ENCODE results near the gene ADAMTSL2.

The ADAMTSL2 gene

DNA sequence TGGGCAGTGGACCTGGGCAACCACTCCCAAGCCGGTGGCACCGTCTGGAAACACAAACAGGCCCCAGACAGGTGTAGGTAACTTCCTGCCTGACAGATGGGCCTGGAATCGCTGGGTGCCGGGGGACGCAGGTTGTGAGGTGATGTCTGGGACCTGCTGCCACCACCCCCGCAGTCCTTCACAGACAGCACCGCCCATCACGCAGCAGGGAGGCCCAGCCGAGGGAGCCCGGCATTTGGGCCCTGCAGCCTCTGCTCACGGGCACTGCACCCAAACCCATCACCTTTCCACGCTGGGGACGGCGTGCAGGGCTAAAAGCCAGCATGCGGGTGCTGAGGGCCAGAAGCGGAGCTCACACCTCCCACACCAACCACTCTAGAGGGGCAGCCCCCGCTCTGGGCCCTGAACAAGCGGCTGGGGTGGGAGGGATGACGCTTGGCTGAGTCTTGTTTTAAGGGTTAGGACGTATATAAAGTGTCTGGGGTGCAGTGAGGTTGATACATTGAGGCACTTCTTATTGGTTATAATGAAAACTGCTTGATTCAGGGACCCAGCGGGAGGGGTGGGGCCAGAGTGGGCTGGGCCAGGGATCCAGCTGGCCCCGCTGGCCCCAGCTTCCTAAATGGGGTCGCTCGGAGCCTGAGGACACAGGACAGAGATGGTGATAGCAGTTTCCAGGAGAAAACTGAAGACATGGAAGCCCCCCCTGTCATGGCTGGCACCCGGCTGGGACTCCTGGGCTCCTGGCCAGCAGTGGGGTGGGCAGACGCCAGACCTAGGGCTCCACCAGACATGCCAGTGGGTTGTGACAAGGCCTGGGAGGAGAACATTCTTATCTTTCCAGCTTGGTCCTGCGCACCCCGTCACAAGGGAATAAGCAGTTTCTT is 21.0 kb upstream of the ADAMTSL2 start:
- TF ChIP-seq, protein P1, sequence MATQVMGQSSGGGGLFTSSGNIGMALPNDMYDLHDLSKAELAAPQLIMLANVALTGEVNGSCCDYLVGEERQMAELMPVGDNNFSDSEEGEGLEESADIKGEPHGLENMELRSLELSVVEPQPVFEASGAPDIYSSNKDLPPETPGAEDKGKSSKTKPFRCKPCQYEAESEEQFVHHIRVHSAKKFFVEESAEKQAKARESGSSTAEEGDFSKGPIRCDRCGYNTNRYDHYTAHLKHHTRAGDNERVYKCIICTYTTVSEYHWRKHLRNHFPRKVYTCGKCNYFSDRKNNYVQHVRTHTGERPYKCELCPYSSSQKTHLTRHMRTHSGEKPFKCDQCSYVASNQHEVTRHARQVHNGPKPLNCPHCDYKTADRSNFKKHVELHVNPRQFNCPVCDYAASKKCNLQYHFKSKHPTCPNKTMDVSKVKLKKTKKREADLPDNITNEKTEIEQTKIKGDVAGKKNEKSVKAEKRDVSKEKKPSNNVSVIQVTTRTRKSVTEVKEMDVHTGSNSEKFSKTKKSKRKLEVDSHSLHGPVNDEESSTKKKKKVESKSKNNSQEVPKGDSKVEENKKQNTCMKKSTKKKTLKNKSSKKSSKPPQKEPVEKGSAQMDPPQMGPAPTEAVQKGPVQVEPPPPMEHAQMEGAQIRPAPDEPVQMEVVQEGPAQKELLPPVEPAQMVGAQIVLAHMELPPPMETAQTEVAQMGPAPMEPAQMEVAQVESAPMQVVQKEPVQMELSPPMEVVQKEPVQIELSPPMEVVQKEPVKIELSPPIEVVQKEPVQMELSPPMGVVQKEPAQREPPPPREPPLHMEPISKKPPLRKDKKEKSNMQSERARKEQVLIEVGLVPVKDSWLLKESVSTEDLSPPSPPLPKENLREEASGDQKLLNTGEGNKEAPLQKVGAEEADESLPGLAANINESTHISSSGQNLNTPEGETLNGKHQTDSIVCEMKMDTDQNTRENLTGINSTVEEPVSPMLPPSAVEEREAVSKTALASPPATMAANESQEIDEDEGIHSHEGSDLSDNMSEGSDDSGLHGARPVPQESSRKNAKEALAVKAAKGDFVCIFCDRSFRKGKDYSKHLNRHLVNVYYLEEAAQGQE (IDR thresholded peaks at IDR 0.05; ENCODE audit: insufficient read depth in 1 of 2, low read depth in 2 of 2, low read length in 2 of 2) = no peak
- TF ChIP-seq TAF1 (IDR thresholded peaks at IDR 0.05; ENCODE audit: borderline replicate concordance, insufficient read depth, low read length) (no peak), FOXP2 (optimal IDR thresholded peaks at IDR 0.05; ENCODE audit: borderline replicate concordance, extremely low read depth, extremely low read length, insufficient read depth) (no peak), SIN3A (IDR thresholded peaks at IDR 0.05; ENCODE audit: borderline replicate concordance, insufficient read depth, low read length) (no peak), POLR2AphosphoS5 (IDR thresholded peaks at IDR 0.05; ENCODE audit: low read depth, low read length) (no peak)

DNA sequence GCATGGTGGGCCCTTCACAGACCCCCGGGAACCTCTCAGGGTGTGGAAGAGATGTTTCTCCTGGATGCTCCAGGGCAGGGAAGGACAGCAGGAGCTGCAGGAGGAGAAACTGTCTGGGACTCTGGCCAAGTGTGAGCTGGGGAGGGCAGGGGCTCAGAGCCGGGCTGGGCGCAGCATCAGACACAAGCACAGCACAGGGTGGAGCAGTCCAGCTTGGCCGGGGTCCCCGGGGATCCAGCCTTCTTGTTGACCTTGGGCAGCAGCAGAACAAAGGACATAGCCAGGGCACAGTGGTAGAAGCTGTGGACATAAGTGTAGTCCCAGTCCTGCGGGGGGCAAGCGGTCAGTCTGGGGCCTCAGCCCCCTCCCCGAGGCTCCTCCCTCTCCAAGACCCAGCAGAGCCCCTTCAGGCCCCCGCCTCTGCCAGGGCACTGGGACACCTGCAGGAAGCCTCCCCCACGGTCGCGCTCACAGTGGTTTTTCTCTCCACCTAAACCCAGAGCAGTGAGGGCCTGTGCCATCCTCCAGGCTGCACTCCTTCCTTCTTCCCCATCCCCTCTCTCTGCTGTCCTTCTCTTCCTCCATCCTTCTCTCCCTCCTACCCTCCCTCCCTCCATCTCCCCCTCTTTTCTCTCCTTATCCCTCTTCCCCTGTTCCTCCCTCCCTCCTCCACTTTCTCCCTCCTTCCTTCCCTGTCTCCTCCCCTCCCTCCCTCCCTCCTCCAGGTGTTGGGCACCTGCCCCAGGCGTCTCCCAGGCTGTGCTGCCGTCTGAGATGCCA is 19.9 kb upstream of the ADAMTSL2 start:
- TF ChIP-seq TAF1 (IDR thresholded peaks at IDR 0.05; ENCODE audit: borderline replicate concordance, insufficient read depth, low read length) (no peak), FOXP2 (optimal IDR thresholded peaks at IDR 0.05; ENCODE audit: borderline replicate concordance, extremely low read depth, extremely low read length, insufficient read depth) (no peak), SIN3A (IDR thresholded peaks at IDR 0.05; ENCODE audit: borderline replicate concordance, insufficient read depth, low read length) (no peak), POLR2AphosphoS5 (IDR thresholded peaks at IDR 0.05; ENCODE audit: low read depth, low read length) (no peak)
- TF ChIP-seq, protein P1 (IDR thresholded peaks at IDR 0.05; ENCODE audit: insufficient read depth in 1 of 2, low read depth in 2 of 2, low read length in 2 of 2) = no peak

DNA sequence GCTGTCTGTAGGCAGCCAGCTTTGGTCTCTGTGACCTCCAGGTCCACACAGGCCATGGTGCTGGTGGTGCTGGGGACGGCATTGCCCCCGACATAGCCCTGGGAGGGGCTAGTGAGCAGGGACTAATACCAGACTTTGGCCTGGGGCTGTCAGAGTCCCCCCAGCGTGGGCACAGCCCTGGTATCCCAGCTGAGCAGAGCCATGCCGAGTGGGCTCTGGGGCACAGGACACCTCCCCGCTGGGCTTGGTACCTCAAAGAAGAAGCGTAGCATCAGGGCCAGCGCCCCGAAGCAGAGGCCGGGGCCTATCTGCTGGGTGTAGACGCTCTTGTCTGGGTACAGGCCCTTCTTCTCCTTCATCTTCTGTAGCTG is 19.3 kb upstream of the ADAMTSL2 start:
- TF ChIP-seq, protein P1 (IDR thresholded peaks at IDR 0.05; ENCODE audit: insufficient read depth in 1 of 2, low read depth in 2 of 2, low read length in 2 of 2) = no peak
- TF ChIP-seq SIN3A (IDR thresholded peaks at IDR 0.05; ENCODE audit: borderline replicate concordance, insufficient read depth, low read length) (no peak), POLR2AphosphoS5 (IDR thresholded peaks at IDR 0.05; ENCODE audit: low read depth, low read length) (no peak)

DNA sequence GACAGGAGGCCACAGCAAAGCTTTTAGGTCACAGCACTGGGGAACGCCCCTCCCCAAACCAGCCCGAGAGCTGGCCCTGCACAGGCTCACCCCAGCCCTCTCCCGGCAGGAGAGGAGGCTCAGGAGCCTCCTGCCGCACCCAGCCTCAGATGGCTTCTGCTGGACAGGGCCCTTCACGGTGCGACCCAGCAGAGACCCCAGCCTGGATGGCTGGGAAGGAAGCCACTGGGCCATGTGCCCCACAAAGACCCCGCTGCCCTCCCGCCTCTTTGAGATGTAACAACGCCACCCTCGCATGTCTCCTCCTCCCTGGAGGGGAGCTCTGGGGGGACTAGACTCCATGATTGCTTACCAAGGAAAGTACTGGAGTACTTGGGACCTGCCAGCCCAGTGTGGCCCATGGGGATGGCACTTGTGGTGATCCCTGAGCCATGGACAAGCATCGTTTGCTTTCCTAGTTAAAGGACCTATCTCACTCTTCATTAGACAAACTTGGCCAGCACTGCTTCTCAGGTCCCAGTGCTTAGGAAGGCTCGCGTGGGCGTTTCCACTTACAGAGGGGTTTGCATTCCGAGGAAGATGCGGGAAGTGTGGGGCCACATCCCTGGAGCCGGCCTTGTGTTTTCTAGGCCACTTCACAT is 18.8 kb upstream of the ADAMTSL2 start:
- TF ChIP-seq POLR2AphosphoS5 (IDR thresholded peaks at IDR 0.05; ENCODE audit: low read depth, low read length) = no peak
- TF ChIP-seq, protein P1 (IDR thresholded peaks at IDR 0.05; ENCODE audit: insufficient read depth in 1 of 2, low read depth in 2 of 2, low read length in 2 of 2) = no peak
- no peak for TF ChIP-seq TAF1 (IDR thresholded peaks at IDR 0.05; ENCODE audit: borderline replicate concordance, insufficient read depth, low read length)
- no peak for TF ChIP-seq FOXP2 (optimal IDR thresholded peaks at IDR 0.05; ENCODE audit: borderline replicate concordance, extremely low read depth, extremely low read length, insufficient read depth)
